GM18861 (cell line): Measurements from ENCODE around the gene APOO.

Experiments
- ATAC-seq: cut with Tn5 transposase; IDR thresholded peaks from one replicate; pipeline ENCODE4 v1.9.1; 2021; ENCODE audit not compliant: unreplicated experiment

The APOO gene

GRCh38 chrX:23820235-23820782 is 87.4 kb downstream of the APOO start:
- ATAC-seq = no peak

- no peak for ATAC-seq
Measured at GRCh38 chrX:23819385-23820234, 88.1 kb downstream of the APOO start.

GRCh38 chrX:23817979-23818336 is 89.8 kb downstream of the APOO start:
- ATAC-seq = no peak

GRCh38 chrX:23816179-23816578 is 91.6 kb downstream of the APOO start:
- ATAC-seq = no peak

- no peak for ATAC-seq
Measured at GRCh38 chrX:23815376-23815775, 92.4 kb downstream of the APOO start.

GRCh38 chrX:23813808-23814207 is 93.9 kb downstream of the APOO start:
- no peak for ATAC-seq

GRCh38 chrX:23811656-23812055 is 96.1 kb downstream of the APOO start:
- no peak for ATAC-seq

GRCh38 chrX:23811108-23811651 is 96.6 kb downstream of the APOO start:
- no peak for ATAC-seq

GRCh38 chrX:23810279-23810678 is 97.5 kb downstream of the APOO start:
- ATAC-seq = no peak

- ATAC-seq = no peak
Measured at GRCh38 chrX:23805389-23805788, 102.3 kb downstream of the APOO start.

GRCh38 chrX:23804578-23804977 is 103.2 kb downstream of the APOO start:
- no peak for ATAC-seq

- no peak for ATAC-seq
Measured at GRCh38 chrX:23803931-23804381, 103.8 kb downstream of the APOO start.

- no peak for ATAC-seq
Measured at GRCh38 chrX:23802431-23802830, 105.3 kb downstream of the APOO start.

- no peak for ATAC-seq
Measured at GRCh38 chrX:23799469-23800065, 108.2 kb downstream of the APOO start.

GRCh38 chrX:23797371-23798128 is 110.2 kb downstream of the APOO start:
- ATAC-seq = no peak

- no peak for ATAC-seq
Measured at GRCh38 chrX:23795221-23795620, 112.5 kb downstream of the APOO start.

- no peak for ATAC-seq
Measured at GRCh38 chrX:23792861-23793553, 114.7 kb downstream of the APOO start.

GRCh38 chrX:23790155-23790497 is 117.6 kb downstream of the APOO start:
- ATAC-seq = no peak

GRCh38 chrX:23789386-23790154 is 118.2 kb downstream of the APOO start:
- ATAC-seq = no peak

- ATAC-seq = no peak
Measured at GRCh38 chrX:23788946-23789345, 118.8 kb downstream of the APOO start.
